SKM-1 treated with dmso at 0.1 percent for 144 hours (cell line): ENCODE data around the gene GABBR2.
"Not testable (repeated sequence)": the region's sequence is repeated elsewhere in the genome, so short reads cannot be mapped to it uniquely, and the experiment has no call there.

Source experiments
- DNase-seq: peaks from one replicate; lab custom pipeline; 2025; ENCODE audit not compliant: unreplicated experiment; lab: John Stamatoyannopoulos, UW

The GABBR2 gene

GRCh38 chr9:98491828-98492227, 216.9 kb downstream of the GABBR2 start:
- no peak for DNase-seq

DNA sequence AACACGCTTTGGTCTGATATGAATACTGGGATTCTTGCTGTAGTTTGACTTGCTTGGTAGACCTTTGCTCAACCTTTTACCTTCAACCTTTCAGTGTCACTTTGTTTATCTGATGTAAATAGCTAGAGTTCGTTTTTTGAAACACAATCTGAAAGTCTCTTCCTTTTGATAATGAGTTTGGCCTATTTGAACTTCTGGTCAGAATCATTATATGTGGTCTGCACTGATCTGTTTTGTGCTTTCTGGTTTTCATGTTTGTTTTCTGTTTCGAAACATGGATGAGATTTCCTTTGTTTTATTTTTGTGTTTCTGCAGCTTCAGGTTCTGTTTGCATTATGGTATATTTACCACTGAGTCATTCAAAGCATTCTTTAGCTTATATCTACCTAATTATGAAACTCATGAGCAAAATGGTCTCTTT, 217.5 kb downstream of the GABBR2 start:
- no peak for DNase-seq

- no peak for DNase-seq
Measured at GRCh38 chr9:98488571-98489312, 220.0 kb downstream of the GABBR2 start.

DNA sequence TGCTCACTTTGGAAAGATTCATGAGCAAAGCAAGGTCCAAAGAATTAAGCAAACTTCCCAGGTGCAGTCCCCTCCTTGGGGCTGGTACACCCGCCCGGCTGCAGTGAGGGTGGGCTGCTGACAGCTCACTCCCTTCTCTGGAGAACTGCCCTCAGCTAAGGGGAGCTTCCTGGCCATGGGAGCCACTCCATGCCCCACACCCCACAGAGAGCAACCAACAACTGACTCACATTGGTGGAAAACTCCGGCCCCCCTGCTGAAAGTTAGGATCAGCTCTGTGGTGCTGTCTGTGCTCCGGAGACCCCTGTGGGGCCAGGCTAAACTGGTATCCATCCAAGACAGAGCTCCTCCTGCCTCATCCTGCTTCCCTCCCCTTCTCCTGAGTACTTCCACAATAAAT, 223.0 kb downstream of the GABBR2 start:
- no peak for DNase-seq

- no peak for DNase-seq
Measured at GRCh38 chr9:98484162-98484561, 224.6 kb downstream of the GABBR2 start.

DNA sequence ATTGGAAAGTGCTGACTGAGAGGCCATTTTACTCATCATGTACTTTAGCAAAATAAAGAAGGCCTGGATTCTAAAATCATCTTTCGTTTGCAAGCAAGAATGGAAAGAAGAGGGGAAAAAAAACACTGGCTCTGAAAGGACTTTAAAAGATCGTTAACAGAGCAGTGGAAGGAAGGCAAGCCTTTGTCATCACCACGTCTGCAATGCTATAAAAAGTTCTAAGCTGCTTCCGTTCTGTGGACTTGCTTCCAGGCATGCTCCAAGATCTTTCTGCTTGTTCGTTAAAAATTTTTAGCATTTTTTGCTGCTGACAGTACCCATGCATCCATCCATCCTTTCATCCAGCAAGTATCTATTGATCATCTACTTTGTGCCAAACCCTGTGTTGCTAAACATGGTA, 226.5 kb downstream of the GABBR2 start:
- no peak for DNase-seq

GRCh38 chr9:98481676-98482075, 227.1 kb downstream of the GABBR2 start:
- no peak for DNase-seq

- no peak for DNase-seq
Measured at GRCh38 chr9:98479967-98480847, 228.5 kb downstream of the GABBR2 start.

DNA sequence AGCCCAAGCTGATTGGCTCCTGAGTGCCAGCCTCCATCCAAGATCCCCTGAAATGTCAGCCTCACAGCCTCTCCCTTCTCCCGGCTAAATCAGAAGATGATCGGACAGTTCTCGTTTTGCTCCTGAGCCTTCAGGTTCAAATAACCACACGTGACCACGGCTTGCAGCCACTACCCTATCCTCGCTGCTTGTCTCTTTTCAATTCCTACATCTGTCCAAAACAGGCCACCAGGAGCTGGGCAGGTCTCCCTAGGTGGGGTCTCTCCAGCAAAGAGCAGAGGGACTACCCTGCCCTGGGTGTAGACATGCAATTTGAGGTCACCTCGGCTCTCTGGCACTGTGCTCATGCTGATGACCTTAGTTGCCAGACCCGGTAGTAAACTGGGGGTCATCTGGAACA, 229.3 kb downstream of the GABBR2 start:
- no peak for DNase-seq

GRCh38 chr9:98477884-98478283, 230.9 kb downstream of the GABBR2 start:
- DNase-seq: no peak

DNA sequence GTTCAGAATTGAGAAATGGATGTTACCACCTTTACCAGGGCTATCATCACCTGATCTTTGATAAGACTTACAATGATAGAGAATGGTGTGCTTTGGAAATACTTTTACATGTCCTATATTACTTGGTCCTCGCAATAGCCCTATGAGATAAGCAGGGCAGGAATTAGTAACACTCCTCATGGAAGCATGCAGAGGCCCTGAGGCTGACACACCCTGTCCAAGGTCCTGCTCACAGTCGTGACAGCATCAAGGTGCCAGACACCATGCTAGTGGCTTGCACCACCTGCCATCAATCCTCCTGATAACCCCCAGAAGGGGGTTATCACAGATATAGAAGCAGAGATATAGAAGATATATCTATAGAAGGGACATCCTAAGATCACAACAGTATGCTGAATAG, 236.5 kb downstream of the GABBR2 start:
- no peak for DNase-seq

DNA sequence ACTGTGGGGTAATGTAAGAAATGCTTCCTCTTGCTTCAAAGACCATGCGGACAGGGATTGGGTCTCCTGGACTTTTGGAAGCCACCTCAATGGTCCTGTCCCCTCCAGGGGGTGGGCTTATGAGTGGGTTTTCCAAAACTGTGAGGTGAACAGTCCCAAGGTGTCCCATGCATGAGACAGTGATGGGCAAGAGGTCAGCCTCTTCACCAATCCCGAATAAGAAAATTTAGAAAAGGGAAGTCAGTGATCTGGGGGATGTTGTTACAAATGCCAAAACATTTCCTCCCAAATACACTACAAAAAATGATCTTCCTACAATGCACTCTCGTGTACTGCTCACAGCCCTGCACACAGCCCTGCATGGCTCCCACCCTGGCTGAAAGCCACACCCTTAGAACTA, 237.6 kb downstream of the GABBR2 start:
- no peak for DNase-seq

DNA sequence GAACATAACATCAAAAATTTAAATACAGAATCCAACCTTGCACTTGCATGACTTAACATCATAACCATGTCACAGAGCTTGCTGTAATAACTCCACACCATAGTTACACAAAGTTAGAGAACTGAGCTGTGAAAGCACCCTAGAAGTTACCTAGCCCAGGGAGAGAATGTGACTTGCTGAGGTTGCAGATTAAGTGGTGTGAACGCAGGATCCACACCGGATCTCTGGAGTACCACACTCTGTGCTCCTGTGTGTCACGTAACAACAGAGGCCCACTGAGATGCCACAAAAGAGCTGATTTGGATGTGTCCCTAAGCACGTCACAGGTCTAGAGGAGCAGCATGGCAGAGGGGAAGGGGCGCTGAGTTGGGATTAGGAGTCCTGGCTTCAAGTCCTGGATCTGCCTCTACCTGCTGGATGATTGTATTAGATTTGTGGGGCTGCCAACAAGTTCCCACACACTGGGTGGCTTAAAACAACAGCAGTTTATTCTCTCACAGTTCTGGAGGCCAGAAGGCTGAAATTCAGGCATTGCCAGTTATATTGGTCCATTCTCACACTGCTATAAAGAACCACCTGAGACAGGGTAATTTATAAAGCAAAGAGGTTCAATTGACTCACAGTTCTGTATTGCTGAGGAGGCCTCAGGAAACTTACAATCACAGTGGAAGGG, 240.0 kb downstream of the GABBR2 start:
- no peak for DNase-seq

DNA sequence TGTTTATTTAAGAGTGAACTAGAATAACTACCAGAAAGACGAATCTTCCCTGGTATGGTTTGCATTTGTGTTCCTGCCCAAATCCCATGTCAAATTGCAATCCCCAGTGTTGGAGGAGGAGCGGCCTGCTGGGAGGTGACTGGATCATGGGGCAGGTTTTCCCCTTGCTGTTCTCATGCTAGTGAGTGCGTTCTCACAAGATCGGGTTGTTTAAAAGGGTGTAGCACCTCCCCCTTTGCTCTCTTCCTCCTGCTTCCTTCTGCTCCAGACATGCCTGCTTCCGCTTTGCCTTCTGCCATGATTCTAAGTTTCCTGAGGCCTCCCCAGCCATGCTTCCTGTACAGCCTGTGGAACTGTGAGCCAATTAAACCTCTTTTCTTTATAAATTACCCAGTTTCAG, 242.9 kb downstream of the GABBR2 start:
- DNase-seq: no peak

GRCh38 chr9:98464156-98464690, 244.5 kb downstream of the GABBR2 start:
- not testable (repeated sequence) for DNase-seq

DNA sequence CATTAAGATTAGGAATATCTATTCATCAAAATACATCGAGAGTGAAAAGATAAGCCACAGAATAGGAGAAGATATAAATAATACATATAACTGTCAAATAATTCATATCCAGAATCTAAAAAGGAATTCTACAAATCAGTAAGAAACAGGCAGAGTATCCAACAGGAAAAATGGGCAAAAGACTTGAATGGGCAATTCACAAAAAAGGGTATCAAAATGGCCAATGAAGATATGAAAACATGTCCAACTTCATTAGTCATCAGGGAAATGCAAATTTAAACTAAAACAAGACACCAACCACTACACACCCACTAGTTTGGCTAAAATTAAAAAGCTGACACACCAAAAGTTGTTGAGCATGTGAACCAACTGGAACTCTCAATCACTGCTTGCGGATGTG, 246.4 kb downstream of the GABBR2 start:
- no peak for DNase-seq

DNA sequence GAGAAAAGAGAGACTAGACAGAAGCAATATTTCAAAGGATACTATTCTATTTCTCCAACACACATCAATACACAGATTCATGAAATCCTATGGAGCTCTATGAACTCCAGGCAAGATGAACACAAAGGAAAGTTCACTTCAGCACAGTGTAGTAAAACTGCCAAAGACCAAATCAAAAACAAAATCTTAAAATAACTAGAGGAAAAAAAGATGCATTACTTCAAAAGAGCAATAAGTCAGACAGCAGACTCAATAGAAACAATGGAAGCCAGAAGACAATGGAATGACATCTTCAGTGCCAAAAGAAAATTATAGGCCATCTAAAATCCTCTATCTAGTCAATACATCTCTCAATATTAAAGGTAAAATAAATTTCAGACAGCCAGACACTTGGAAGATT, 248.0 kb downstream of the GABBR2 start:
- no peak for DNase-seq

DNA sequence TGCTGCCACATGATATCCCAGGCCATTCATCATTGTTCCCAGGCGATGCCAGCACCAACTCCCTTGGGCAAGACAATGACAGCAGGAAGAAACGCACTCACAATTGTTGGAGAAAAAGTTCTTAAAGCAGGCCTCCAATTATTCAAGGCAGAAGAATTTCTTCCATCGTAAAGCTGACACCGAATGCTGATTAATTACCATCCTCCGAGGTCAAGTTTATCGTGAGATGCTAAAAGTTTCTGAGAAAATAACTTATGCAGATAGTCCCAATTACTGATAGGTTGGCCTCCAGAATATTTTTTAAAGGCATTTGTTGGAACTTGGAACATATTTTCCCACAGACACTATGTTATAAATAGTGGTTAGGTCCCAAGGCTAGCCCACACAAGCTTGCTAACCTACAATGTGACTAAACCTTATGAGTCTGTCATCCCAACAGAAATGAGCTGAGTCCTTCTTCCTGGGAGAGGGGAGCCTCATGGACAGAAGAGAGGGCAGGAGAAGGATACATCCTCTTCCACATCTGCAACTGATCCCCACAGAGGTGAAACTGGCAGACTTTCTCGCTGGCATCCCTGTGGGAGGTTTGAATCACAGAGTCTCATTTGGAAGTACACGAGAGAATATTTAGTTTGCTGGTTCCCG, 250.9 kb downstream of the GABBR2 start:
- DNase-seq: no peak

DNA sequence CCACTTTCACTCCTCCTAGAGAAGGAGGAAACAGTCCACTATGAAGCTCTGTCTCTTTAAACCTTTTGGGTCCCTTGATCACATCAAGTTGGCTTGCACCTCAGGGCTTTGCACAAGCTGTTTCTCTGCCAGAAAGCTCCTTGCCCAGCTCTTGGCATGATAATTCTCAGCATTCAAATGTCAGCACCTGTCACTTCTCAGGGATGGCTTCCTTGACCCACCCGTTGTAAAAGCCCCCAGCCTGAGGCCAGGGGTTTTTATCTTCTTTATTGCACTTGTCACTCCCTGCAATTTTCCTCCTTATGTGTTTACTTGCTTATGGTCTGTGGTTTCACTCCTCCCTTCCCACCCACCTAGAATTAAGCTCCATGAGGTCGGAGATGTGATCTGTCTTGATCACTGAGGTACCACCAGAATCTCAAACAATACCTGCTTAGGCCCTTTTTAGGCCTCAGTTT, 252.6 kb downstream of the GABBR2 start:
- no peak for DNase-seq

DNA sequence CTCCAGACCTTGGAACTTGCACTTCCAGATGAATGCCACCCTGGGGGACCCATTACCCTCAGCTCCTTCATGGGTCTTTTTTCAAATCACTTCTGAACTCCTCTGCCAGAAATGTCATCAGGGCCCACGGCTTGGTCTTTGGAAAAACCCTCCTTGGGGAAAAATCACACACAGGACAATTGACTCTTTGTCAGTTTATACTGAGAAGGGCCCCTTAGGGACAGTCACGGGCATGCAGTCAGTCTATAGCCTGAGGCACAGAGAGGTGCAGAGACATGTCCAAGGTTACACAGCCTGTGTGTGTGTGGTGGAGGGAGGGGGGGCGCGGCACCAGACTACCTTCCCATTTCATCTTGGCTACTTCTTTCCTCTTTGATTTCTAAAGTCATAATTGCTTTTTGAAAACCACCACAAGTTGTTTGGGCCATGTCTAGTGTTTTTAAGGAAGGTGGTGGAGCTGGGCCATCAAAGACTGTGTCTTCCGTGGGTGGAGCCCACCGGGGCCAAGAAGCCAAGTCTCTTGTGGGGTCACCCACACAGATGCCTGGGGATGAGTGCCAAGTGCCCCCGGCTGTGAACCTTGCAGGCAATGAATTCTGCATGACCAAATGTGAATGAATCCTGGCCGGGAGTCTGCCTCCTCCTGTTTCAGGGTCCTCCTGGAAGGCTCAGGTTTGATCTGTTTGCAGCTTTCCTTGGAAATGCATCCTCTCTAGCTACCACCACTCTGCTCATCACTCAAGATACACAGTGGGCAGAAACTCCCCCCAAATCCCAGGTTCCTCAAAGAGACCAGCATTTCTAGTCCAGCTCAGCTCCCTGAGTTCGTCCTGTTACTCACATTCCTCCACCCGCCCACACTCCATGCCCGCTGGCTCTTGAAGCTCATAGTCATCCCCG, 253.2 kb downstream of the GABBR2 start:
- no peak for DNase-seq
